Fibroblast of pulmonary artery (primary cell): ENCODE data around the gene SERPINA3.

Experiments used
- DNase-seq: peaks from one replicate; pipeline ENCODE4 v3.0.0-alpha.2; 2010; ENCODE audit warnings: low read depth
- H3K4me3 ChIP-seq: replicated peaks from 2 replicates; pipeline ENCODE4 v1.5.1; 2011; ENCODE audit warnings: low read depth, mild to moderate bottlenecking, control low read depth, low read length, moderate library complexity
- CTCF ChIP-seq: IDR thresholded peaks from 2 replicates; pipeline ENCODE4 v1.5.1; 2011; ENCODE audit warnings: mild to moderate bottlenecking, control low read depth, low read length, inconsistent platforms; ENCODE audit errors: missing control alignments

SERPINA3 gene

GRCh38 chr14:94619297-94619696 lies 7.1 kb downstream of the SERPINA3 start:
- no peak overlapping the region for H3K4me3 ChIP-seq
- no peak for DNase-seq
- no peak for TF ChIP-seq CTCF

DNA sequence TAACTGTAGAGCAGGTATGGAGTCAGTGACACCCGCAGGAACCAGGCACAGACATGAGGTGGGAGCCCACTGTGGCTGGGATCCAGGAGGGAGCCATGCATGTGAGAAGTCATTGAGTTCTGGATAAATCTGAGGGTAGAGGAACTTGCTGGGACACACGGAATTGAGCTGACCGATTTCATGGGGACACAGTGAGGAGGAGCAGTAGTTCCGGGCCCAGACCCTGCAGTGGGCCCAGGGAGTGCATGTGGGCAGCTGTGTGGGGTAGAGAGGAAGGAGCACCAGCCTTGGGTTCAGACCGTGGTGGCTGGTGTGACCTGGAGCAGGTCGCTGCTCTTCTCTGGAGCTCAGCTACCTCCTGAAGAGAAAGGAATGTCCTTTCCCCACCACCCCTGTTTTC lies 8.4 kb downstream of the SERPINA3 start:
- TF ChIP-seq CTCF, result no peak
- DNase-seq, result no peak
- no peak overlapping the region for H3K4me3 ChIP-seq

- no peak for DNase-seq
- H3K4me3 ChIP-seq, result no peak overlapping the region
- TF ChIP-seq CTCF, result no peak
These were observed 9.4 kb downstream of the SERPINA3 start for GRCh38 chr14:94621358-94622134.

DNA sequence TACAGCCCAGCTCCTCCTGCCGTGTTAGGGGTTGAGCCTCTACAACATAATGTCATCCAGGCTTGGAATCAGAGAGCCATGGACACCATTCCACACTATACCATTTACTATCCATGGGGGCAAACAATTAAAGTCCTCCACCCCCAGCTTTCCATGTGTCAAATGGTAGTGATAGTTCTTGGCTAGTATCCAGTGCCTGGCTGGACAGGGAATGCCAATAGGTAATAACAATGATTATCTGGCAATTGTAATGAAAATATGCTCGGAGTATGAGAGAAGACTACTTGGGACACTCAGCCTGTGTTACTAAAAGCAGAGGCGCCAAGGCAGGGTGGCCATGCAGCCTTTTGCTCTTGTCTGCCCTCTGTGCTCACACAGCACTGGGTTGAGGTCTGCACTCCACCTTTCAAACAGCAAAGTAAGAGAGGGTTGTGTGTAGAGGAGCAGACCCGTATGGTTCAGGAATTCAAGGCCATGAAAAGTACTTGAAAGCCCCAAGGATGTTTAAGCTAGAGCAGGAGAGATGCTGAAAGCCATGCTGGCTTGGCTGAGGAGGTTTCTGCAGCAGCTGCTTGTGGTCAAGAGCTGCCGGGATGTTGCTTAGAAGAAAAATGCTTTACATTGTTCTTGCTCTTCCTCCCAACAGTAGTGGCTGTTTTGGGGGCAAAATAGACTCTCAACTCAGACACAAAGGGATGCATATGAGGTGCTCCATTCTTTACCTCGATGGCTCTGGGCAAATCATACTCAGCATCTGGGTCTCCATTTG lies 10.6 kb downstream of the SERPINA3 start:
- H3K4me3 ChIP-seq, result no peak overlapping the region
- no peak for TF ChIP-seq CTCF
- DNase-seq, result no peak

DNA sequence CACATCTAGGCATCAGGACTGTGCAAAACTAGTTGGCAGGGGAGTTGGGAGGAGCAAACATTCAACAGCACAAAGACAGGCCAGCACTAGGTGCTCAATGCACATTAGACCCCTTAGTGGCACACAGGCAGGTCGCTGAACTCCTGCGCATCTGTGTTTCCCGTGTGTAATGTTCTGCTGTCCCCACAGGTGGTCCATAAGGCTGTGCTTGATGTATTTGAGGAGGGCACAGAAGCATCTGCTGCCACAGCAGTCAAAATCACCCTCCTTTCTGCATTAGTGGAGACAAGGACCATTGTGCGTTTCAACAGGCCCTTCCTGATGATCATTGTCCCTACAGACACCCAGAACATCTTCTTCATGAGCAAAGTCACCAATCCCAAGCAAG lies 11.2 kb downstream of the SERPINA3 start:
- TF ChIP-seq CTCF, result no peak
- H3K4me3 ChIP-seq, result no peak overlapping the region
- no peak for DNase-seq

DNA sequence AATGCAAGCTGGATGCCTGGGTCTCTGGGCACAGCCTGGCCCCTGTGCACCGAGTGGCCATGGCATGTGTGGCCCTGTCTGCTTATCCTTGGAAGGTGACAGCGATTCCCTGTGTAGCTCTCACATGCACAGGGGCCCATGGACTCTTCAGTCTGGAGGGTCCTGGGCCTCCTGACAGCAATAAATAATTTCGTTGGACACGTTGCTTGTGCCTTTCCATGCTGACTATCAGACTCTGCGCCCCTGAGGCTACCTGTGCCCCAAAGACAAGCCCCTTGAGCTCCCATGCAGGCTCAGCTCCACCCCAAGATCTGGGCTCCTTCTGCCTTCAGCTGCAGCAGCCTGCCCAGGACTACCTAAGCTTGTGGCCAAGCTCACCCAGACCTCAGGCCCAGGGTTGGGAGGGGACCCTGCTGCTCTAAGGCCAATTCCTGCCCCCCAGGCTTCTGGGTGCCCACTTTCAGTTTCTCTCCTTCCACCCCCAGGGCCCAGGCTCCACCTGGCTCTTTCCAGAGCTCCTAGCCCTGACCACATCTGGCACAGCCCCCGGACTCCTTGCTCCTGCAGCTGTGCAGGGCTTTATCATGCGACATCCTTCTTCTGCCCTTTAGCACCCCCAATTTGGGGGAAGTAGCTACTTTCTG lies 11.8 kb downstream of the SERPINA3 start:
- no peak for DNase-seq
- TF ChIP-seq CTCF, result no peak
- no peak overlapping the region for H3K4me3 ChIP-seq
